WTC11 (cell line): ENCODE data around the gene ITGA1.

Source experiments
- ATF3 ChIP-seq: sonication (generic); formaldehyde crosslinking; conservative IDR thresholded peaks from 2 replicates; pipeline ENCODE4 v1.8.1; 2022; ENCODE audit warnings: mild to moderate bottlenecking, missing genetic modification reagents
- ATF6 ChIP-seq: sonication (generic); formaldehyde crosslinking; IDR thresholded peaks from 2 replicates; pipeline ENCODE4 v1.8.1; 2023; ENCODE audit warnings: mild to moderate bottlenecking, missing genetic modification reagents
- CBFB ChIP-seq: sonication (generic); formaldehyde crosslinking; IDR thresholded peaks from 2 replicates; pipeline ENCODE4 v1.8.1; 2022; ENCODE audit warnings: mild to moderate bottlenecking, low read depth, missing genetic modification reagents
- E2F4 ChIP-seq: sonication (generic); formaldehyde crosslinking; IDR thresholded peaks from 2 replicates; pipeline ENCODE4 v1.8.1; 2022; ENCODE audit warnings: low read depth, mild to moderate bottlenecking, moderate library complexity, missing genetic modification reagents, borderline replicate concordance
- EMX1 ChIP-seq: fragments of 250-450 bp; sonication (Bioruptor Pico); IDR thresholded peaks from 2 replicates; pipeline ENCODE4 v1.8.0; 2021; ENCODE audit warnings: mild to moderate bottlenecking
- ESRRA ChIP-seq: sonication (generic); formaldehyde crosslinking; IDR thresholded peaks from 2 replicates; pipeline ENCODE4 v1.8.1; 2022; ENCODE audit warnings: mild to moderate bottlenecking, missing genetic modification reagents, borderline replicate concordance
- NFE2L1 ChIP-seq: sonication (generic); formaldehyde crosslinking; IDR thresholded peaks from 2 replicates; pipeline ENCODE4 v1.8.1; 2023; ENCODE audit warnings: missing genetic modification reagents
- TEAD4 ChIP-seq: sonication (generic); formaldehyde crosslinking; IDR thresholded peaks from 2 replicates; pipeline ENCODE4 v1.8.0; 2022; ENCODE audit warnings: mild to moderate bottlenecking, missing genetic modification reagents
- ZNF138 ChIP-seq: sonication (generic); formaldehyde crosslinking; conservative IDR thresholded peaks from 2 replicates; pipeline ENCODE4 v1.8.1; 2022; ENCODE audit warnings: mild to moderate bottlenecking, moderate library complexity, missing genetic modification reagents
- ZNF263 ChIP-seq: sonication (generic); formaldehyde crosslinking; IDR thresholded peaks from 2 replicates; pipeline ENCODE4 v1.8.1; 2022; ENCODE audit warnings: low read depth, mild to moderate bottlenecking, moderate library complexity, missing genetic modification reagents
- TF ChIP-seq, protein P1 (sequence below): fragments of 200-600 bp; IDR thresholded peaks from 2 replicates; pipeline ENCODE4 v1.8.0; 2022; ENCODE audit warnings: antibody characterized with exemption
- TF ChIP-seq, protein P2 (sequence below): sonication (generic); formaldehyde crosslinking; IDR thresholded peaks from 2 replicates; pipeline ENCODE4 v1.8.0; 2022; ENCODE audit warnings: mild to moderate bottlenecking, missing genetic modification reagents

DNA sequence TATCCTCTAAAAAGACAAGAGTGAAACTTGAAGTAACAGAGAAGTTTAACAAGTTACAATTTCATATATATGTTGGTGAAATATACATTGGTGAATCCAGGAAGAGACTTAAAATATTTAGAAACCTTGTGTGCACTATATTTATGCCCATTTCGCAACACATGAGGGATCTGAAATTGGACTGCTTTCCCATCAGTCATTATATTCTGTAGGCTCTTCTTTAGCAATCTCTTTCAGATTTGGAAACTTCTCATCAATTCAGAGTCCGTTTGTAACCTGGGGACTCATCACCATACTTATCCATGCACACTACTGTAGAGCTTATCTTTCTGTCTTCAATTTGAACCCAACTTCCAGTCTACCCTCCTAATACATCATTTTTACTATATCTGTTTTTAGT, 2.1 kb downstream of the ITGA1 start:
- TF ChIP-seq E2F4 (CRISPR knock-in tag) (no peak), ZNF138 (no peak), NFE2L1 (CRISPR knock-in tag) (no peak), EMX1 (CRISPR knock-in tag) (no peak), ATF3 (CRISPR knock-in tag) (no peak), ESRRA (no peak), ATF6 (CRISPR knock-in tag) (no peak), ZNF263 (CRISPR knock-in tag) (no peak), TEAD4 (CRISPR knock-in tag) (no peak), CBFB (CRISPR knock-in tag) (no peak)
- TF ChIP-seq, protein P1, sequence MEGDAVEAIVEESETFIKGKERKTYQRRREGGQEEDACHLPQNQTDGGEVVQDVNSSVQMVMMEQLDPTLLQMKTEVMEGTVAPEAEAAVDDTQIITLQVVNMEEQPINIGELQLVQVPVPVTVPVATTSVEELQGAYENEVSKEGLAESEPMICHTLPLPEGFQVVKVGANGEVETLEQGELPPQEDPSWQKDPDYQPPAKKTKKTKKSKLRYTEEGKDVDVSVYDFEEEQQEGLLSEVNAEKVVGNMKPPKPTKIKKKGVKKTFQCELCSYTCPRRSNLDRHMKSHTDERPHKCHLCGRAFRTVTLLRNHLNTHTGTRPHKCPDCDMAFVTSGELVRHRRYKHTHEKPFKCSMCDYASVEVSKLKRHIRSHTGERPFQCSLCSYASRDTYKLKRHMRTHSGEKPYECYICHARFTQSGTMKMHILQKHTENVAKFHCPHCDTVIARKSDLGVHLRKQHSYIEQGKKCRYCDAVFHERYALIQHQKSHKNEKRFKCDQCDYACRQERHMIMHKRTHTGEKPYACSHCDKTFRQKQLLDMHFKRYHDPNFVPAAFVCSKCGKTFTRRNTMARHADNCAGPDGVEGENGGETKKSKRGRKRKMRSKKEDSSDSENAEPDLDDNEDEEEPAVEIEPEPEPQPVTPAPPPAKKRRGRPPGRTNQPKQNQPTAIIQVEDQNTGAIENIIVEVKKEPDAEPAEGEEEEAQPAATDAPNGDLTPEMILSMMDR, result no peak
- TF ChIP-seq, protein P2, sequence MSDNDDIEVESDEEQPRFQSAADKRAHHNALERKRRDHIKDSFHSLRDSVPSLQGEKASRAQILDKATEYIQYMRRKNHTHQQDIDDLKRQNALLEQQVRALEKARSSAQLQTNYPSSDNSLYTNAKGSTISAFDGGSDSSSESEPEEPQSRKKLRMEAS (CRISPR knock-in tag), result no peak
